Adrenal gland (tissue), 5 donors: ENCODE results near the gene MFAP1.
"Not testable (repeated sequence)": the region's sequence is repeated elsewhere in the genome, so short reads cannot be mapped to it uniquely, and the experiment has no call there.

ENCODE experiments used
- POLR2A ChIP-seq, 2 donors: fragments of 450-650 bp; IDR thresholded peaks; one replicate each; pipeline ENCODE4 v1.6.1; 2017; ENCODE audit warnings: antibody characterized with exemption in 2 of 2, mild to moderate bottlenecking in 2 of 2, moderate library complexity in 1 of 2
- TF ChIP-seq, protein P1 (sequence below), 6 experiments: fragments of 450-650 bp in 4 of 6; fragments of 200-600 bp in 2 of 6; sonication (generic) in 1 of 6; IDR thresholded peaks; 1 replicate in 5 of 6; 2 replicates in 1 of 6; pipeline versions ENCODE4 v1.5.1 to v1.8.0; 2016 to 2021; ENCODE audit warnings: antibody characterized with exemption in 6 of 6, mild to moderate bottlenecking in 2 of 6, moderate library complexity in 1 of 6
- donor health status: DM: no; HTN: no; CAD: no.

DNA sequence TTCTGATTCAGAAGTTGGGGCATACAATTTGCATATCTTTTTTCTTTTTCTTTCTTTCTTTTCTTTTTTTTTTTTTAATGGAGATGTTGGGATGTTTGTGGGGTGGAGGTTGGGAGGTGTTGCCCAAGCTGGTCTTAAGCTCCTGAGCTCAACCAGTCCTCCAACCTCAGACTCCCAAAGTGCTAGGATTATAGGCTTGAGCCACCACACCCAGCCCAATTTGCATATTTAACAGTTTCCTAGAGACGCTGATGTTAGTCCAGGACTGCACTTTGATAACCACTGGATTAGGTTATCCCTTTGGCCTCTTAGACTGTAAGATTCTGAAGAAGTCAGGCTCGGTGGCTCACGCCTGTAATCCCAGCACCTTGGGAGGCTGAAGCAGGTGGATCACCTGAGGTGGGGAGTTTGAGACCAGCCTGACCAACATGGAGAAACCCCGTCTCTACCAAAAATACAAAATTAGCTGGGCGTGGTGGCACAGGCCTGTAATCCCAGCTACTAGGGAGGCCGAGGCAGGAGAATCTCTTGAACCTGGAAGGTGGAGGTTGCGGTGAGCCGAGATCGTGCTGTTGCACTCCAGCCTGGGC lies 5.6 kb upstream of the MFAP1 start:
- TF ChIP-seq, protein P1, sequence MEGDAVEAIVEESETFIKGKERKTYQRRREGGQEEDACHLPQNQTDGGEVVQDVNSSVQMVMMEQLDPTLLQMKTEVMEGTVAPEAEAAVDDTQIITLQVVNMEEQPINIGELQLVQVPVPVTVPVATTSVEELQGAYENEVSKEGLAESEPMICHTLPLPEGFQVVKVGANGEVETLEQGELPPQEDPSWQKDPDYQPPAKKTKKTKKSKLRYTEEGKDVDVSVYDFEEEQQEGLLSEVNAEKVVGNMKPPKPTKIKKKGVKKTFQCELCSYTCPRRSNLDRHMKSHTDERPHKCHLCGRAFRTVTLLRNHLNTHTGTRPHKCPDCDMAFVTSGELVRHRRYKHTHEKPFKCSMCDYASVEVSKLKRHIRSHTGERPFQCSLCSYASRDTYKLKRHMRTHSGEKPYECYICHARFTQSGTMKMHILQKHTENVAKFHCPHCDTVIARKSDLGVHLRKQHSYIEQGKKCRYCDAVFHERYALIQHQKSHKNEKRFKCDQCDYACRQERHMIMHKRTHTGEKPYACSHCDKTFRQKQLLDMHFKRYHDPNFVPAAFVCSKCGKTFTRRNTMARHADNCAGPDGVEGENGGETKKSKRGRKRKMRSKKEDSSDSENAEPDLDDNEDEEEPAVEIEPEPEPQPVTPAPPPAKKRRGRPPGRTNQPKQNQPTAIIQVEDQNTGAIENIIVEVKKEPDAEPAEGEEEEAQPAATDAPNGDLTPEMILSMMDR (IDR thresholded peaks at IDR 0.05): not testable (repeated sequence)
- not testable (repeated sequence) for TF ChIP-seq POLR2A (IDR thresholded peaks at IDR 0.05)
